SK-N-SH (cell line): ENCODE data around the gene INO80. TPM values are rescaled to one million over a fixed set of nuclear protein-coding genes. Genes with fewer than 3 reads are reported as not detected.
A peak's percentile ranks its signal among the peaks of the same experiment; 100 is the strongest.

Experiments used
- CTCF ChIA-PET: fragments of 300-600, 350-600 bp; formaldehyde crosslinking; extraction: SDS; loops from one replicate; lab custom pipeline; 2021; lab: Yijun Ruan, JAX
- POLR2A ChIA-PET: fragments of 350-600 bp; sonication (Branson Sonifier 250); formaldehyde crosslinking; extraction: SDS; loops from one replicate; lab custom pipeline; 2020; ENCODE audit warnings: antibody characterized with exemption, inconsistent platforms; lab: Yijun Ruan, JAX
- DNase-seq: peaks from one replicate; pipeline ENCODE4 v3.0.0; 2012
- H2AFZ ChIP-seq: fragments of 200-600 bp; sonication (generic); 2 replicates; pipeline ENCODE4 v1.8.1; 2016; ENCODE audit warnings: antibody characterized with exemption, mild to moderate bottlenecking, low read depth
- H3F3A ChIP-seq: fragments of 200-600 bp; sonication (generic); replicated peaks from 2 replicates; pipeline ENCODE3; 2016; ENCODE audit warnings: antibody characterized with exemption, mild to moderate bottlenecking; ENCODE audit not compliant: insufficient read depth
- H3K27ac ChIP-seq, 2 experiments: fragments of 200-500 bp in 1 of 2; fragments of 200-600 bp in 1 of 2; sonication (Bioruptor generic) in 1 of 2; sonication (generic), shearing (Covaris generic) in 1 of 2; 2 replicates each; pipeline versions ENCODE4 v1.5.1 to v1.6.1; 2014 to 2016; ENCODE audit warnings: low read depth in 2 of 2, inconsistent platforms in 1 of 2, low read length in 1 of 2, mild to moderate bottlenecking in 1 of 2, mixed read lengths in 1 of 2
- H3K27me3 ChIP-seq: fragments of 200-600 bp; sonication (generic), shearing (Covaris generic); 2 replicates; pipeline ENCODE4 v1.6.1; 2016; ENCODE audit warnings: mixed run types; ENCODE audit not compliant: insufficient read depth
- H3K36me3 ChIP-seq, 2 experiments: fragments of 200-500 bp in 1 of 2; fragments of 200-600 bp in 1 of 2; sonication (Bioruptor generic) in 1 of 2; sonication (generic) in 1 of 2; replicated peaks in 1 of 2; 2 replicates each; pipeline versions ENCODE3 to v1.5.1; 2014 to 2016; ENCODE audit warnings: low read length in 1 of 2, mild to moderate bottlenecking in 1 of 2; ENCODE audit not compliant: insufficient read depth in 2 of 2, control insufficient read depth in 1 of 2
- H3K4me1 ChIP-seq, 2 experiments: fragments of 200-500 bp in 1 of 2; fragments of 200-600 bp in 1 of 2; sonication (Bioruptor generic) in 1 of 2; sonication (generic), shearing (Covaris generic) in 1 of 2; 2 replicates each; pipeline versions ENCODE4 v1.5.1 to v1.6.1; 2014 to 2016; ENCODE audit warnings: low read depth in 1 of 2, low read length in 1 of 2, mixed run types in 1 of 2; ENCODE audit not compliant: insufficient read depth in 2 of 2, control insufficient read depth in 1 of 2
- H3K4me2 ChIP-seq: fragments of 200-600 bp; sonication (generic), shearing (Covaris generic); 2 replicates; pipeline ENCODE4 v1.6.1; 2017; ENCODE audit warnings: mixed run types
- H3K4me3 ChIP-seq, 2 experiments: fragments of 200-500 bp in 1 of 2; fragments of 200-600 bp in 1 of 2; sonication (Bioruptor generic) in 1 of 2; sonication (generic), shearing (Covaris generic) in 1 of 2; 2 replicates each; pipeline versions ENCODE4 v1.5.1 to v1.8.1; 2014 to 2016; ENCODE audit warnings: low read depth in 2 of 2, inconsistent platforms in 1 of 2, low read length in 1 of 2, mild to moderate bottlenecking in 1 of 2, mixed read lengths in 1 of 2, moderate library complexity in 1 of 2
- H3K79me2 ChIP-seq: fragments of 200-600 bp; sonication (generic); 2 replicates; pipeline ENCODE4 v1.8.1; 2017; ENCODE audit warnings: mild to moderate bottlenecking; ENCODE audit not compliant: insufficient read depth
- H3K9ac ChIP-seq: fragments of 200-600 bp; sonication (generic); 2 replicates; pipeline ENCODE4 v1.6.1; 2017; ENCODE audit warnings: mixed run types
- H3K9me2 ChIP-seq: fragments of 200-600 bp; sonication (generic); 2 replicates; pipeline ENCODE4 v1.6.1; 2017; ENCODE audit warnings: mixed run types
- H3K9me3 ChIP-seq: fragments of 200-600 bp; sonication (generic); 2 replicates; pipeline ENCODE4 v1.6.1; 2017; ENCODE audit warnings: mixed run types, mild to moderate bottlenecking, moderate library complexity
- H4K20me1 ChIP-seq: fragments of 200-600 bp; sonication (generic); 2 replicates; pipeline ENCODE4 v1.6.1; 2017; ENCODE audit warnings: mild to moderate bottlenecking, mixed run types; ENCODE audit not compliant: insufficient read depth
- CHD2 ChIP-seq: fragments of 150-350 bp; IDR thresholded peaks from 2 replicates; pipeline ENCODE4 v1.6.1; 2018; ENCODE audit warnings: low read length; ENCODE audit not compliant: partially characterized antibody
- EP300 ChIP-seq, 2 experiments: IDR thresholded peaks; 2 replicates each; pipeline versions ENCODE4 v1.4.0 to v1.6.1; 2012; ENCODE audit warnings: borderline replicate concordance in 1 of 2, low read depth in 1 of 2, low read length in 1 of 2
- GABPA ChIP-seq: IDR thresholded peaks from 2 replicates; pipeline ENCODE4 v1.4.0; 2012; ENCODE audit warnings: low read depth, mild to moderate bottlenecking
- GATA2 ChIP-seq: sonication (generic); formaldehyde crosslinking; IDR thresholded peaks from 2 replicates; pipeline ENCODE4 v1.5.0; 2020; ENCODE audit warnings: mild to moderate bottlenecking, missing genetic modification reagents
- JUND ChIP-seq: IDR thresholded peaks from 2 replicates; pipeline ENCODE4 v1.4.0; 2012
- MEF2A ChIP-seq: IDR thresholded peaks from 2 replicates; pipeline ENCODE4 v1.4.0; 2012; ENCODE audit warnings: low read depth, borderline replicate concordance
- NFIC ChIP-seq: IDR thresholded peaks from 2 replicates; pipeline ENCODE4 v1.4.0; 2012; ENCODE audit warnings: borderline replicate concordance
- NRF1 ChIP-seq: IDR thresholded peaks from 2 replicates; pipeline ENCODE4 v1.6.1; 2012; ENCODE audit warnings: low read depth, mild to moderate bottlenecking, low read length
- PBX3 ChIP-seq: IDR thresholded peaks from 2 replicates; pipeline ENCODE4; 2012
- RFX5 ChIP-seq: IDR thresholded peaks from 2 replicates; pipeline ENCODE4 v1.6.1; 2012; ENCODE audit warnings: mild to moderate bottlenecking, improper control_type of control experiment, low read length
- SIN3A ChIP-seq: IDR thresholded peaks from 2 replicates; pipeline ENCODE4 v1.6.1; 2012; ENCODE audit warnings: low read depth, mild to moderate bottlenecking, low read length, moderate library complexity, borderline replicate concordance
- SMC3 ChIP-seq: IDR thresholded peaks from 2 replicates; pipeline ENCODE4 v1.6.1; 2012; ENCODE audit warnings: low read depth, low read length, improper control_type of control experiment
- USF1 ChIP-seq: IDR thresholded peaks from 2 replicates; pipeline ENCODE4 v1.4.0; 2012; ENCODE audit warnings: low read depth, borderline replicate concordance
- USF2 ChIP-seq: fragments of 150-350 bp; IDR thresholded peaks from 2 replicates; pipeline ENCODE4 v1.6.1; 2017; ENCODE audit warnings: antibody characterized with exemption, low read length, low read depth, borderline replicate concordance
- WGBS: methylation state at CpG from one replicate; pipeline ENCODE4 v1.1.6; 2017; ENCODE audit warnings: low lambda C conversion rate; 5-methylcytosine and 5-hydroxymethylcytosine counted together
- polyA plus RNA-seq, 3 experiments: library from polyadenylated mRNA; depleted of rRNA; stranded (reverse); fragments of >200 nt; gene quantifications; 2 replicates each; pipeline ENCODE4 v1.2.3, GENCODE V29; 2012

Gene INO80
- polyA plus RNA-seq, 1 of the 3 experiments (the other 2 are of a cell fraction): 4.6 TPM

- ChIA-PET CTCF (interaction anchor here (0.7 kb wide), 1 partner anchor 398 kb away, joined by 3 read pairs; no protein-coding TSS in a partner anchor), POLR2A (no interaction called here)
- Histone ChIP-seq H3F3A (no peaks in the 10 kb centered on the region), H3K4me1 (no peaks in the 10 kb centered on the region), H3K27me3 (no peaks in the 10 kb centered on the region), H3K27ac (no peak overlapping the region), H3K9me2 (no peaks in the 10 kb centered on the region), H3K4me2 (no peak overlapping the region), H2AFZ (no peak overlapping the region), H3K79me2 (no peaks in the 10 kb centered on the region), H3K36me3 (no peaks in the 10 kb centered on the region), H3K4me3 (no peak overlapping the region), H3K9ac (no peak overlapping the region), H4K20me1 (no peaks in the 10 kb centered on the region), H3K9me3 (no peaks in the 10 kb centered on the region)
- TF ChIP-seq EP300 (IDR thresholded peaks at IDR 0.05; ENCODE audit: borderline replicate concordance in 1 of 2, low read depth in 1 of 2, low read length in 1 of 2) (peak in 1 of 2 experiments; percentile 14; a peak in 1 of 4 replicates), NFIC (no peak)
- WGBS: 65% methylated on average over 6 of the region's 6 CpGs
- DNase-seq: no peak
These were observed 12.3 kb upstream of the INO80 start for GRCh38 chr15:41128174-41128902.

GRCh38 chr15:41125931-41126642 lies 10.0 kb upstream of the INO80 start:
- no peaks in the 10 kb centered on the region for H3K36me3 ChIP-seq
- no peaks in the 10 kb centered on the region for H4K20me1 ChIP-seq
- CTCF ChIA-PET: no interaction called here
- H3F3A ChIP-seq: no peaks in the 10 kb centered on the region
- H3K4me2 ChIP-seq: no peak overlapping the region
- no peak for DNase-seq
- H3K4me1 ChIP-seq: no peaks in the 10 kb centered on the region
- TF ChIP-seq SMC3 (no peak), GABPA (no peak)
- WGBS: 77% methylated on average over 4 of the region's 4 CpGs
- no peak overlapping the region for H3K4me3 ChIP-seq
- H3K9me2 ChIP-seq: no peaks in the 10 kb centered on the region
- no peak overlapping the region for H3K27ac ChIP-seq
- no peaks in the 10 kb centered on the region for H3K79me2 ChIP-seq
- H3K9ac ChIP-seq: no peak overlapping the region
- H2AFZ ChIP-seq: no peak overlapping the region
- H3K9me3 ChIP-seq: no peaks in the 10 kb centered on the region
- POLR2A ChIA-PET: interaction anchor here (0.6 to 0.8 kb wide), 2 partner anchors 8 to 10 kb away, joined by 3 read pairs; partner anchors contain the start of gene INO80
- H3K27me3 ChIP-seq: no peaks in the 10 kb centered on the region

- Histone ChIP-seq H3K9me2 (no peaks in the 10 kb centered on the region), H4K20me1 (no peaks in the 10 kb centered on the region), H3K9ac (no peak overlapping the region), H3F3A (no peaks in the 10 kb centered on the region), H2AFZ (no peak overlapping the region), H3K79me2 (no peaks in the 10 kb centered on the region), H3K4me2 (no peak overlapping the region), H3K36me3 (no peaks in the 10 kb centered on the region), H3K27me3 (no peaks in the 10 kb centered on the region), H3K27ac (no peak overlapping the region), H3K9me3 (no peaks in the 10 kb centered on the region), H3K4me3 (no peak overlapping the region), H3K4me1 (no peaks in the 10 kb centered on the region)
- TF ChIP-seq NFIC (no peak), SIN3A (no peak), USF2 (no peak), USF1 (no peak), CHD2 (no peak), RFX5 (no peak), GABPA (no peak), MEF2A (no peak), GATA2 (no peak), NRF1 (no peak), JUND (no peak), PBX3 (no peak)
- 79% methylated on average over 1 of the region's 1 CpG for WGBS
- DNase-seq: no peak
- CTCF ChIA-PET: no interaction called here
- POLR2A ChIA-PET: interaction anchor here (0.8 kb wide), 1 partner anchor 9 kb away, joined by 3 read pairs; the partner anchor contains the start of gene INO80
These were observed 9.1 kb upstream of the INO80 start for GRCh38 chr15:41125063-41125669.
